ENCODE measurements around the gene TASOR.
A peak's percentile ranks its signal among the peaks of the same experiment; 100 is the strongest.
"Not testable (repeated sequence)": the region's sequence is repeated elsewhere in the genome, so short reads cannot be mapped to it uniquely, and the experiment has no call there.

TASOR gene

GRCh38 chr3:56683122-56683817 is at the start of gene TASOR:
Gene TASOR, minus strand, starts transcription at chr3:56683265. Its CDS starts 259 bp downstream, at chr3:56683006.
- DNase-seq (ENCODE audit: low read depth) = peak; percentile 79
- H3K4me3 ChIP-seq (ENCODE audit: low read length) = peak within 1 kb of the TSS; percentile 80
- TF ChIP-seq, protein P1, sequence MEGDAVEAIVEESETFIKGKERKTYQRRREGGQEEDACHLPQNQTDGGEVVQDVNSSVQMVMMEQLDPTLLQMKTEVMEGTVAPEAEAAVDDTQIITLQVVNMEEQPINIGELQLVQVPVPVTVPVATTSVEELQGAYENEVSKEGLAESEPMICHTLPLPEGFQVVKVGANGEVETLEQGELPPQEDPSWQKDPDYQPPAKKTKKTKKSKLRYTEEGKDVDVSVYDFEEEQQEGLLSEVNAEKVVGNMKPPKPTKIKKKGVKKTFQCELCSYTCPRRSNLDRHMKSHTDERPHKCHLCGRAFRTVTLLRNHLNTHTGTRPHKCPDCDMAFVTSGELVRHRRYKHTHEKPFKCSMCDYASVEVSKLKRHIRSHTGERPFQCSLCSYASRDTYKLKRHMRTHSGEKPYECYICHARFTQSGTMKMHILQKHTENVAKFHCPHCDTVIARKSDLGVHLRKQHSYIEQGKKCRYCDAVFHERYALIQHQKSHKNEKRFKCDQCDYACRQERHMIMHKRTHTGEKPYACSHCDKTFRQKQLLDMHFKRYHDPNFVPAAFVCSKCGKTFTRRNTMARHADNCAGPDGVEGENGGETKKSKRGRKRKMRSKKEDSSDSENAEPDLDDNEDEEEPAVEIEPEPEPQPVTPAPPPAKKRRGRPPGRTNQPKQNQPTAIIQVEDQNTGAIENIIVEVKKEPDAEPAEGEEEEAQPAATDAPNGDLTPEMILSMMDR (IDR thresholded peaks at IDR 0.05; ENCODE audit: insufficient read depth, low read depth, low read length, missing control alignments) = no peak

GRCh38 chr3:56732109-56732508 is 49.0 kb upstream of the TASOR start:
- no peak for DNase-seq (ENCODE audit: low read depth)
- no peak overlapping the region for H3K4me3 ChIP-seq (ENCODE audit: low read length)
- TF ChIP-seq, protein P1 (IDR thresholded peaks at IDR 0.05; ENCODE audit: insufficient read depth, low read depth, low read length, missing control alignments) = no peak

GRCh38 chr3:56725175-56725574 is 42.1 kb upstream of the TASOR start:
- TF ChIP-seq, protein P1 (IDR thresholded peaks at IDR 0.05; ENCODE audit: insufficient read depth, low read depth, low read length, missing control alignments) = no peak
- DNase-seq (ENCODE audit: low read depth) = no peak
- H3K4me3 ChIP-seq (ENCODE audit: low read length) = no peak overlapping the region

- no peak for DNase-seq (ENCODE audit: low read depth)
- TF ChIP-seq, protein P1 (IDR thresholded peaks at IDR 0.05; ENCODE audit: insufficient read depth, low read depth, low read length, missing control alignments) = no peak
- no peak overlapping the region for H3K4me3 ChIP-seq (ENCODE audit: low read length)
Measured at GRCh38 chr3:56724676-56725075, 41.6 kb upstream of the TASOR start.

DNA sequence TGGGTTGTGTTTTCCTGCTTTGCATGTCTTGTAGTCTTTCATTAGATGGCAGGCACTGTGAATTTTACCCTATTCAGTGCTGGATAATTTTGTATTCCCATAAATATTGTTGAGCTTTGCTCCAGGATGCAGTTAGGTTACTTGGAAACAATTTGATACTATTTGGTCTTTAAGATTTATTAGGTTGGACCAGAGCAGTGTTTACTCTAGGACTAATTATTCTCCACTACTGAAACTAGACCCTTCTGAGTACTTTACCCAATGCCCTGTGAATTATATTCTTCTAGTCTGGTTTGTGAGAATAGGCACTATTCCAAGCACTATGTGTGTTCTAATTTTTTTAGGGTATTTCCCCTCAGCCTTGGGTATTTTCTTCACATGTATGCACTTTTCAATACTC is 37.8 kb upstream of the TASOR start:
- TF ChIP-seq, protein P1 (IDR thresholded peaks at IDR 0.05; ENCODE audit: insufficient read depth, low read depth, low read length, missing control alignments) = no peak
- no peak overlapping the region for H3K4me3 ChIP-seq (ENCODE audit: low read length)

DNA sequence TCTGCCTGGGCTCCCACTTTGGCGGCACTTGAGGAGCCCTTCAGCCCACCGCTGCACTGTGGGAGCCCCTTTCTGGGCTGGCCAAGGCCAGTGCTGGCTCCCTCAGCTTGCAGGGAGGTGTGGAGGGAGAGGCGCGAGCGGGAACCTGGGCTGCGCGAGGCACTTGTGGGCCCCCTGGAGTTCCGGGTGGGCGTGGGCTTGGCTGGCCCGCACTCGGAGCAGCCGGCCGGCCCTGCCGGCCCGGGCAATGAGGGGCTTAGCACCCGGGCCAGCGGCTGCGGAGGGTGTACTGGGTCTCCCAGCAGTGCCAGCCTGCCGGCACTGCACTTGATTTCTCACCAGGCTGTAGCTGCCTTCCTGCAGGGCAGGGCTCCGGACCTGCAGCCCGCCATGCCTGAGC is 35.7 kb upstream of the TASOR start:
- DNase-seq (ENCODE audit: low read depth) = not testable (repeated sequence)

More for the DNA sequence above, 37.8 kb upstream of the TASOR start:
- no peak for DNase-seq (ENCODE audit: low read depth)

DNA sequence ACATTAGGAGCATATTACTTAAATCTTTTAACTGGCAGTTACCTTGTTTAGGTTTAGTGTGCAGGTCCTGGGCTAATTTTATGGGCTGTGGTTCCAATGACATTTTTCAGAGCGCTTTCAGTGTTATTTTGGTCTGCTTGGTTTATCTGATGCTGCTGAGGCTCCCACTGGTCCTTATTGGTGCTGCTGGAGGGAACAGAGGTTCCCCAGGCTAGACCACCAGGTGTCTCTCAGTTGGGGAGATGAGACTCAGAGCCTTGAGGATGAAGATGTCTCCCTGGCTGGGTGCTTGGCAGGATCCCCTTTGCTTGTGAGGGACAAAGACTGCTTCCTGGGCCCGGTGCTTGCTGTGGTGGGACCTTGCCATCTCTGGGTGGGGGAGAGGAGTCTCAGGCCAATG is 28.3 kb upstream of the TASOR start:
- DNase-seq (ENCODE audit: low read depth) = no peak

More for the DNA sequence above, 35.7 kb upstream of the TASOR start:
- H3K4me3 ChIP-seq (ENCODE audit: low read length) = not testable (repeated sequence)

GRCh38 chr3:56707412-56707811 is 24.3 kb upstream of the TASOR start:
- not testable (repeated sequence) for DNase-seq (ENCODE audit: low read depth); H3K4me3 ChIP-seq (ENCODE audit: low read length)

More for the DNA sequence above, 28.3 kb upstream of the TASOR start:
- no peak overlapping the region for H3K4me3 ChIP-seq (ENCODE audit: low read length)
- TF ChIP-seq, protein P1 (IDR thresholded peaks at IDR 0.05; ENCODE audit: insufficient read depth, low read depth, low read length, missing control alignments) = no peak

Measured in epithelial cell of esophagus (primary cell).